ENCODE results near the gene ORMDL1.

- TF ChIP-seq CTCF (IDR thresholded peaks at IDR 0.05) (no peak), POLR2A (IDR thresholded peaks at IDR 0.05) (no peak)
These were observed 57.9 kb downstream of the ORMDL1 start for GRCh38 chr2:189726271-189726670.
